WTC11 (cell line): ENCODE results near the gene ROS1. TPM values are rescaled to one million over a fixed set of nuclear protein-coding genes. Genes with fewer than 3 reads are reported as not detected.

Experiments used
- ATAC-seq: fragments of 200-7000 bp; cut with Tn5 transposase; 2 replicates; pipeline ENCODE4 v1.10.0; 2021; ENCODE audit warnings: mild to moderate bottlenecking, moderate library complexity
- CTCF ChIA-PET: fragments of 300-600 bp; sonication (Branson Sonifier 250); formaldehyde crosslinking; loops from one replicate; lab custom pipeline; 2021; ENCODE audit warnings: antibody characterized with exemption; lab: Charles Lee
- POLR2A ChIA-PET: fragments of 350-600 bp; sonication (Branson Sonifier 250); formaldehyde crosslinking; loops from one replicate; lab custom pipeline; 2021; ENCODE audit warnings: antibody characterized with exemption; lab: Charles Lee
- DNase-seq: peaks from one replicate; pipeline ENCODE4 v3.0.0; 2021; ENCODE audit warnings: low spot score
- H3K27ac Mint-ChIP-seq: 2 replicates; pipeline ENCODE4 v1.8.0; 2021; ENCODE audit warnings: mixed read lengths
- H3K27me3 Mint-ChIP-seq: 2 replicates; pipeline ENCODE4 v1.8.0; 2021; ENCODE audit warnings: low read depth, mild to moderate bottlenecking, moderate library complexity, mixed read lengths
- H3K36me3 Mint-ChIP-seq: 2 replicates; pipeline ENCODE4 v1.8.0; 2021; ENCODE audit warnings: mixed read lengths
- H3K4me1 Mint-ChIP-seq: 2 replicates; pipeline ENCODE4 v1.8.0; 2022; ENCODE audit warnings: mixed read lengths
- H3K4me3 Mint-ChIP-seq: 2 replicates; pipeline ENCODE4 v1.8.0; 2021; ENCODE audit warnings: mild to moderate bottlenecking, moderate library complexity, mixed read lengths
- H3K9me3 Mint-ChIP-seq: 2 replicates; pipeline ENCODE4 v1.8.0; 2021; ENCODE audit warnings: mixed read lengths
- AFF4 ChIP-seq: sonication (generic); formaldehyde crosslinking; IDR thresholded peaks from 2 replicates; pipeline ENCODE4 v1.8.1; 2023; ENCODE audit warnings: mild to moderate bottlenecking, missing genetic modification reagents, borderline replicate concordance
- CREB1 ChIP-seq: sonication (generic); formaldehyde crosslinking; IDR thresholded peaks from 2 replicates; pipeline ENCODE4 v1.8.0; 2023; ENCODE audit warnings: mild to moderate bottlenecking, missing genetic modification reagents
- ELF4 ChIP-seq: sonication (generic); formaldehyde crosslinking; IDR thresholded peaks from 2 replicates; pipeline ENCODE4 v1.8.1; 2022; ENCODE audit warnings: low read depth, mild to moderate bottlenecking, moderate library complexity, missing genetic modification reagents
- NR1H2 ChIP-seq: sonication (generic); formaldehyde crosslinking; IDR thresholded peaks from 2 replicates; pipeline ENCODE4 v1.9.0; 2021; ENCODE audit warnings: mild to moderate bottlenecking, moderate library complexity, missing genetic modification reagents
- PRRX2 ChIP-seq: fragments of 250-450 bp; sonication (Bioruptor Pico); IDR thresholded peaks from 2 replicates; pipeline ENCODE4 v1.8.0; 2021; ENCODE audit warnings: mild to moderate bottlenecking
- SMAD3 ChIP-seq: sonication (generic); formaldehyde crosslinking; IDR thresholded peaks from 2 replicates; pipeline ENCODE4 v1.8.0; 2022; ENCODE audit warnings: missing genetic modification reagents, mild to moderate bottlenecking, borderline replicate concordance
- SP1 ChIP-seq: sonication (generic); formaldehyde crosslinking; conservative IDR thresholded peaks from 2 replicates; pipeline ENCODE4 v1.8.1; 2022; ENCODE audit warnings: missing genetic modification reagents
- ZNF121 ChIP-seq: sonication (generic); formaldehyde crosslinking; IDR thresholded peaks from 2 replicates; pipeline ENCODE4 v1.8.0; 2023; ENCODE audit warnings: missing genetic modification reagents
- ZNF317 ChIP-seq: sonication (generic); formaldehyde crosslinking; IDR thresholded peaks from 2 replicates; pipeline ENCODE4 v1.8.1; 2023; ENCODE audit warnings: low read depth, mild to moderate bottlenecking, moderate library complexity, missing genetic modification reagents, borderline replicate concordance
- total RNA-seq: library from RNA; stranded (reverse); gene quantifications from 3 replicates; pipeline ENCODE4 v1.2.3, GENCODE V29; 2021
- TF ChIP-seq, protein P1 (sequence below): fragments of 250-450 bp; sonication (Bioruptor Pico); IDR thresholded peaks from 2 replicates; pipeline ENCODE4 v1.9.0; 2021; ENCODE audit warnings: mild to moderate bottlenecking, borderline replicate concordance
- TF ChIP-seq, protein P2 (sequence below): sonication (generic); formaldehyde crosslinking; IDR thresholded peaks from 2 replicates; pipeline ENCODE4 v1.8.0; 2022; ENCODE audit warnings: missing genetic modification reagents
- TF ChIP-seq, protein P3 (sequence below): sonication (generic); formaldehyde crosslinking; IDR thresholded peaks from 2 replicates; pipeline ENCODE4 v1.8.1; 2022; ENCODE audit warnings: missing genetic modification reagents, borderline replicate concordance
- TF ChIP-seq, protein P4 (sequence below): sonication (generic); formaldehyde crosslinking; IDR thresholded peaks from 2 replicates; pipeline ENCODE4 v1.8.0; 2022; ENCODE audit warnings: mild to moderate bottlenecking, missing genetic modification reagents
- TF ChIP-seq, protein P5 (sequence below): sonication (generic); formaldehyde crosslinking; IDR thresholded peaks from 2 replicates; pipeline ENCODE4 v1.8.0; 2022; ENCODE audit warnings: mild to moderate bottlenecking, missing genetic modification reagents
- TF ChIP-seq, protein P6 (sequence below): sonication (generic); formaldehyde crosslinking; IDR thresholded peaks from 2 replicates; pipeline ENCODE4 v1.8.1; 2023; ENCODE audit warnings: mild to moderate bottlenecking, missing genetic modification reagents, moderate library complexity

Gene ROS1
- total RNA-seq, 1 experiment from 2014 or later, result 0.02 TPM

GRCh38 chr6:117309069-117309468 lies 116.7 kb downstream of the ROS1 start (continued):
- TF ChIP-seq, protein P1, sequence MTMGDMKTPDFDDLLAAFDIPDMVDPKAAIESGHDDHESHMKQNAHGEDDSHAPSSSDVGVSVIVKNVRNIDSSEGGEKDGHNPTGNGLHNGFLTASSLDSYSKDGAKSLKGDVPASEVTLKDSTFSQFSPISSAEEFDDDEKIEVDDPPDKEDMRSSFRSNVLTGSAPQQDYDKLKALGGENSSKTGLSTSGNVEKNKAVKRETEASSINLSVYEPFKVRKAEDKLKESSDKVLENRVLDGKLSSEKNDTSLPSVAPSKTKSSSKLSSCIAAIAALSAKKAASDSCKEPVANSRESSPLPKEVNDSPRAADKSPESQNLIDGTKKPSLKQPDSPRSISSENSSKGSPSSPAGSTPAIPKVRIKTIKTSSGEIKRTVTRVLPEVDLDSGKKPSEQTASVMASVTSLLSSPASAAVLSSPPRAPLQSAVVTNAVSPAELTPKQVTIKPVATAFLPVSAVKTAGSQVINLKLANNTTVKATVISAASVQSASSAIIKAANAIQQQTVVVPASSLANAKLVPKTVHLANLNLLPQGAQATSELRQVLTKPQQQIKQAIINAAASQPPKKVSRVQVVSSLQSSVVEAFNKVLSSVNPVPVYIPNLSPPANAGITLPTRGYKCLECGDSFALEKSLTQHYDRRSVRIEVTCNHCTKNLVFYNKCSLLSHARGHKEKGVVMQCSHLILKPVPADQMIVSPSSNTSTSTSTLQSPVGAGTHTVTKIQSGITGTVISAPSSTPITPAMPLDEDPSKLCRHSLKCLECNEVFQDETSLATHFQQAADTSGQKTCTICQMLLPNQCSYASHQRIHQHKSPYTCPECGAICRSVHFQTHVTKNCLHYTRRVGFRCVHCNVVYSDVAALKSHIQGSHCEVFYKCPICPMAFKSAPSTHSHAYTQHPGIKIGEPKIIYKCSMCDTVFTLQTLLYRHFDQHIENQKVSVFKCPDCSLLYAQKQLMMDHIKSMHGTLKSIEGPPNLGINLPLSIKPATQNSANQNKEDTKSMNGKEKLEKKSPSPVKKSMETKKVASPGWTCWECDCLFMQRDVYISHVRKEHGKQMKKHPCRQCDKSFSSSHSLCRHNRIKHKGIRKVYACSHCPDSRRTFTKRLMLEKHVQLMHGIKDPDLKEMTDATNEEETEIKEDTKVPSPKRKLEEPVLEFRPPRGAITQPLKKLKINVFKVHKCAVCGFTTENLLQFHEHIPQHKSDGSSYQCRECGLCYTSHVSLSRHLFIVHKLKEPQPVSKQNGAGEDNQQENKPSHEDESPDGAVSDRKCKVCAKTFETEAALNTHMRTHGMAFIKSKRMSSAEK, result no peak
- TF ChIP-seq, protein P2, sequence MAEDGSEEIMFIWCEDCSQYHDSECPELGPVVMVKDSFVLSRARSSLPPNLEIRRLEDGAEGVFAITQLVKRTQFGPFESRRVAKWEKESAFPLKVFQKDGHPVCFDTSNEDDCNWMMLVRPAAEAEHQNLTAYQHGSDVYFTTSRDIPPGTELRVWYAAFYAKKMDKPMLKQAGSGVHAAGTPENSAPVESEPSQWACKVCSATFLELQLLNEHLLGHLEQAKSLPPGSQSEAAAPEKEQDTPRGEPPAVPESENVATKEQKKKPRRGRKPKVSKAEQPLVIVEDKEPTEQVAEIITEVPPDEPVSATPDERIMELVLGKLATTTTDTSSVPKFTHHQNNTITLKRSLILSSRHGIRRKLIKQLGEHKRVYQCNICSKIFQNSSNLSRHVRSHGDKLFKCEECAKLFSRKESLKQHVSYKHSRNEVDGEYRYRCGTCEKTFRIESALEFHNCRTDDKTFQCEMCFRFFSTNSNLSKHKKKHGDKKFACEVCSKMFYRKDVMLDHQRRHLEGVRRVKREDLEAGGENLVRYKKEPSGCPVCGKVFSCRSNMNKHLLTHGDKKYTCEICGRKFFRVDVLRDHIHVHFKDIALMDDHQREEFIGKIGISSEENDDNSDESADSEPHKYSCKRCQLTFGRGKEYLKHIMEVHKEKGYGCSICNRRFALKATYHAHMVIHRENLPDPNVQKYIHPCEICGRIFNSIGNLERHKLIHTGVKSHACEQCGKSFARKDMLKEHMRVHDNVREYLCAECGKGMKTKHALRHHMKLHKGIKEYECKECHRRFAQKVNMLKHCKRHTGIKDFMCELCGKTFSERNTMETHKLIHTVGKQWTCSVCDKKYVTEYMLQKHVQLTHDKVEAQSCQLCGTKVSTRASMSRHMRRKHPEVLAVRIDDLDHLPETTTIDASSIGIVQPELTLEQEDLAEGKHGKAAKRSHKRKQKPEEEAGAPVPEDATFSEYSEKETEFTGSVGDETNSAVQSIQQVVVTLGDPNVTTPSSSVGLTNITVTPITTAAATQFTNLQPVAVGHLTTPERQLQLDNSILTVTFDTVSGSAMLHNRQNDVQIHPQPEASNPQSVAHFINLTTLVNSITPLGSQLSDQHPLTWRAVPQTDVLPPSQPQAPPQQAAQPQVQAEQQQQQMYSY (CRISPR knock-in tag), result no peak
- TF ChIP-seq ZNF121 (CRISPR knock-in tag) (no peak), SP1 (CRISPR knock-in tag) (no peak), AFF4 (no peak)
- TF ChIP-seq, protein P3, sequence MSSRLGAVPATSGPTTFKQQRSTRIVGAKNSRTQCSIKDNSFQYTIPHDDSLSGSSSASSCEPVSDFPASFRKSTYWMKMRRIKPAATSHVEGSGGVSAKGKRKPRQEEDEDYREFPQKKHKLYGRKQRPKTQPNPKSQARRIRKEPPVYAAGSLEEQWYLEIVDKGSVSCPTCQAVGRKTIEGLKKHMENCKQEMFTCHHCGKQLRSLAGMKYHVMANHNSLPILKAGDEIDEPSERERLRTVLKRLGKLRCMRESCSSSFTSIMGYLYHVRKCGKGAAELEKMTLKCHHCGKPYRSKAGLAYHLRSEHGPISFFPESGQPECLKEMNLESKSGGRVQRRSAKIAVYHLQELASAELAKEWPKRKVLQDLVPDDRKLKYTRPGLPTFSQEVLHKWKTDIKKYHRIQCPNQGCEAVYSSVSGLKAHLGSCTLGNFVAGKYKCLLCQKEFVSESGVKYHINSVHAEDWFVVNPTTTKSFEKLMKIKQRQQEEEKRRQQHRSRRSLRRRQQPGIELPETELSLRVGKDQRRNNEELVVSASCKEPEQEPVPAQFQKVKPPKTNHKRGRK, result no peak
- TF ChIP-seq, protein P4, sequence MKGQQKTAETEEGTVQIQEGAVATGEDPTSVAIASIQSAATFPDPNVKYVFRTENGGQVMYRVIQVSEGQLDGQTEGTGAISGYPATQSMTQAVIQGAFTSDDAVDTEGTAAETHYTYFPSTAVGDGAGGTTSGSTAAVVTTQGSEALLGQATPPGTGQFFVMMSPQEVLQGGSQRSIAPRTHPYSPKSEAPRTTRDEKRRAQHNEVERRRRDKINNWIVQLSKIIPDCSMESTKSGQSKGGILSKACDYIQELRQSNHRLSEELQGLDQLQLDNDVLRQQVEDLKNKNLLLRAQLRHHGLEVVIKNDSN (CRISPR knock-in tag), result no peak

GRCh38 chr6:117307655-117308054 lies 118.1 kb downstream of the ROS1 start:
- ATAC-seq, result no peak
- CTCF ChIA-PET, result no interaction called here
- no peaks in the 10 kb centered on the region for H3K9me3 Mint-ChIP-seq
- DNase-seq, result no peak
- H3K4me3 Mint-ChIP-seq, result no peak overlapping the region
- H3K27ac Mint-ChIP-seq, result no peak overlapping the region
- no peaks in the 10 kb centered on the region for H3K36me3 Mint-ChIP-seq
- no peaks in the 10 kb centered on the region for H3K27me3 Mint-ChIP-seq
- H3K4me1 Mint-ChIP-seq, result peaks cover 8% of the 10 kb centered on the region; the same call in 1 of the 2 replicates
- POLR2A ChIA-PET, result no interaction called here
- TF ChIP-seq, protein P5, sequence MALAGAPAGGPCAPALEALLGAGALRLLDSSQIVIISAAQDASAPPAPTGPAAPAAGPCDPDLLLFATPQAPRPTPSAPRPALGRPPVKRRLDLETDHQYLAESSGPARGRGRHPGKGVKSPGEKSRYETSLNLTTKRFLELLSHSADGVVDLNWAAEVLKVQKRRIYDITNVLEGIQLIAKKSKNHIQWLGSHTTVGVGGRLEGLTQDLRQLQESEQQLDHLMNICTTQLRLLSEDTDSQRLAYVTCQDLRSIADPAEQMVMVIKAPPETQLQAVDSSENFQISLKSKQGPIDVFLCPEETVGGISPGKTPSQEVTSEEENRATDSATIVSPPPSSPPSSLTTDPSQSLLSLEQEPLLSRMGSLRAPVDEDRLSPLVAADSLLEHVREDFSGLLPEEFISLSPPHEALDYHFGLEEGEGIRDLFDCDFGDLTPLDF (CRISPR knock-in tag), result no peak
- no peak for TF ChIP-seq ELF4 (CRISPR knock-in tag)
- TF ChIP-seq SP1 (CRISPR knock-in tag), result no peak
- no peak for TF ChIP-seq ZNF317 (CRISPR knock-in tag)
- no peak for TF ChIP-seq AFF4
- TF ChIP-seq PRRX2, result no peak
- TF ChIP-seq SMAD3 (CRISPR knock-in tag), result no peak
- TF ChIP-seq, protein P6, sequence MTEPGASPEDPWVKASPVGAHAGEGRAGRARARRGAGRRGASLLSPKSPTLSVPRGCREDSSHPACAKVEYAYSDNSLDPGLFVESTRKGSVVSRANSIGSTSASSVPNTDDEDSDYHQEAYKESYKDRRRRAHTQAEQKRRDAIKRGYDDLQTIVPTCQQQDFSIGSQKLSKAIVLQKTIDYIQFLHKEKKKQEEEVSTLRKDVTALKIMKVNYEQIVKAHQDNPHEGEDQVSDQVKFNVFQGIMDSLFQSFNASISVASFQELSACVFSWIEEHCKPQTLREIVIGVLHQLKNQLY (CRISPR knock-in tag), result no peak
- no peak for TF ChIP-seq NR1H2 (CRISPR knock-in tag)
- no peak for TF ChIP-seq CREB1 (CRISPR knock-in tag)
